IPS DF 4.7 (cell line): Measurements from ENCODE around the gene LY6G6D.

Experiments used
- DNase-seq: peaks from one replicate; pipeline ENCODE4 v3.0.0-alpha.2; 2013; ENCODE audit warnings: low spot score; ENCODE audit errors: extremely low read depth

Gene LY6G6D

GRCh38 chr6:31762878-31763618 lies 47.9 kb downstream of the LY6G6D start:
- no peak for DNase-seq

GRCh38 chr6:31763619-31763940 lies 48.4 kb downstream of the LY6G6D start:
- no peak for DNase-seq

- DNase-seq = no peak
Observed at GRCh38 chr6:31764198-31764597, 49.0 kb downstream of the LY6G6D start.

GRCh38 chr6:31765559-31765909 lies 50.4 kb downstream of the LY6G6D start:
- DNase-seq = no peak

- no peak for DNase-seq
Observed at GRCh38 chr6:31765910-31766794, 51.0 kb downstream of the LY6G6D start.

GRCh38 chr6:31767096-31767645 lies 52.0 kb downstream of the LY6G6D start:
- no peak for DNase-seq
